Activated CD8-positive, alpha-beta memory T cell treated with anti-CD3 and anti-CD28 coated beads for 4 hours (primary cell): Measurements from ENCODE around the gene SPAG5.
A peak's percentile ranks its signal among the peaks of the same experiment; 100 is the strongest.
"Not testable (repeated sequence)": the region's sequence is repeated elsewhere in the genome, so short reads cannot be mapped to it uniquely, and the experiment has no call there.

Experiments used
- DNase-seq, 2 donors: peaks; one replicate each; pipeline ENCODE4 v3.0.0-alpha.2; 2020; ENCODE audit warnings: low read depth in 2 of 2

Gene SPAG5

DNA sequence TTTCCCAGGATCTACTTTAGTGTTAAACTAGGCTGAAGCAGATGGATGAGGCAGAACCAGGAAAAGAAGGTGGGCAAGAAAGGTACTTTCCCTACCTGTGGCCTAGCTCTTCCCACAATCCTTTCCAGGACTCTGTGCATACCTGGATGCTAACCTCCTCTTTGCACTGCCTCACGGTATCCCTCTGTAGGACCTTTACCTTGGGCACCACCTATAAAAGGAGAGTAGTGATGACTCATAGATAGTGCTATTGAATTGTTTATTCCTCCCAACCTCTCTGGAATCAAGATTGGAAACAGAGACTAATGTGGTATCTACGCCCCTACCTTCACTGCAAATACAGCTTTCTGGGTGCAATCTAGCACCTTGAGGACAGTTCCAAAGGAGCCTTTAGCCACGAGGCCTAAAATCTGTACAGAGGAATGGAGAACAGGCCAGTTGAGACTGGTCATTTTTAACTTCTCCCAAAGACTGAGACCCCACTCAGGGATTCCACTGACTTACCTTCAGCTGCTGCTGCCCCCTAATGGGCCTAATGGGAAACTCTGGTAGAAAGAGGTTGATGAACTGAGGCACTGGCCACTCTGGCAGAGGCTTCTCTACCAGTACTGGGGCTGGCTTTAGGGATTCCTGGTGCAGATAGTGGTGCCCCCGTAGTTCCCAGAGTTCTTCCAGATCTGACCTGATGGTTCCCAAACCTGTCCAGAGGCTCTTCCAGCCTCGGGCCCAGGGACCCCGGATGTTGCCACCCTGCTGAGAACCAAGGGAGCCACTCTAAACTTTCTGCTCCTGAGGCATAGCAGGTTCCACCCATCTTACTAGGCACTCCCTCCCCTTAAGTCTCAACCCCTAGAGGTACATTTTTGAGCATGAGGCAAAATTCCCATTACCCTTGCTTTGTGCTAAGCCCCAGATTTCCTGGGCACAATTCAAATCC lies 14.4 kb upstream of the SPAG5 start:
- DNase-seq = no peak

DNA sequence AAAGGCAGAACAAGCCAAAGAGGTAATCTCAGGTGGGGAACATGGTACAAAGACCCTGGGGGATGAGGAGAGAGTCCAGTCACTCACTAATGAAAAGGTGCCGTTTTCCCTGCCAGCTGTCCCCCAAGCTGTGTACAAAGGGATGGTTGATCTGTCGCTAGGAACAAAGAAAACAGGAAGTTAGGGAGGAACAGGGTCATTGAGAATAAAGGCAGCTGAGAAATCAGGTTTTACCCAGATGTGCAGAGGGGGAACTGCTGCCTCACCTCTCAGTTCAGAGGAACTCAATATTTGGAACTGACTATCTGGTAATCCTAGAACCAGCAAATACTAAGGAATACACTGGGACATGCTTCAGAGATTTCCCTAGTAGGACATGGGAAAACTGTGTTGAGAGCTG lies 13.7 kb upstream of the SPAG5 start:
- no peak for DNase-seq

DNA sequence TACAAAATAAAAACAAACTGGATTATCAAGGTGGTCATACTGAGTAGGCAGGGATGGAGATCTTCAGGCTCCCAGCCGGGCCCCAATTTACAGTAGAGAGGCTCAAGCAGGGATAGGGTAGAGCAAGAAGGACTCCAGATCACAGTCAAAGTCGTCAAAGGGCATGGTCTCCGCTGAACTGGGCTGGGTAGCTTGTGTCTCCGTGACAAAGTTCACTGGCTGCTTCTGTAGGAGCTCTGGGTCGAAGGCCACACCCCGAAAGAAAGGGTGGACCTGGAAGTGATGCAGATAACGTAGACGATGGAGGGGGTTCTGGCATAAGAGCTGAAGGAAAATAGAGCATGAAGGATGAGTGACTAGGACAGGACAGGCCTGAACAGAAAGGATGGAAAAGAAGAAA lies 11.6 kb upstream of the SPAG5 start:
- no peak for DNase-seq

DNA sequence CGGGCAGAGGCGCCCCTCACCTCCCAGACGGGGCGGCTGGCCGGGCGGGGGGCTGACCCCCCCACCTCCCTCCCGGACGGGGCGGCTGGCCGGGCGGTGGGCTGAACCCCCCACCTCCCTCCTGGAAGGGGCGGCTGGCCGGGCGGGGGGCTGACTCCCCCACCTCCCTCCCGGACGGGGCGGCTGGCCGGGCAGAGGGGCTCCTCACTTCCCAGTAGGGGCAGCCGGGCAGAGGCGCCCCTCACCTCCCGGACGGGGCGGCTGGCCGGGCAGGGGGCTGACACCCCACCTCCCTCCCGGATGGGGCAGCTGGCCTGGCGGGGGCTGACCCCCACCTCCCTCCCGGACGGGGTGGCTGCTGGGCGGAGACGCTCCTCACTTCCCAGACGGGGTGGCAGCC lies 5.2 kb upstream of the SPAG5 start:
- not testable (repeated sequence) for DNase-seq

DNA sequence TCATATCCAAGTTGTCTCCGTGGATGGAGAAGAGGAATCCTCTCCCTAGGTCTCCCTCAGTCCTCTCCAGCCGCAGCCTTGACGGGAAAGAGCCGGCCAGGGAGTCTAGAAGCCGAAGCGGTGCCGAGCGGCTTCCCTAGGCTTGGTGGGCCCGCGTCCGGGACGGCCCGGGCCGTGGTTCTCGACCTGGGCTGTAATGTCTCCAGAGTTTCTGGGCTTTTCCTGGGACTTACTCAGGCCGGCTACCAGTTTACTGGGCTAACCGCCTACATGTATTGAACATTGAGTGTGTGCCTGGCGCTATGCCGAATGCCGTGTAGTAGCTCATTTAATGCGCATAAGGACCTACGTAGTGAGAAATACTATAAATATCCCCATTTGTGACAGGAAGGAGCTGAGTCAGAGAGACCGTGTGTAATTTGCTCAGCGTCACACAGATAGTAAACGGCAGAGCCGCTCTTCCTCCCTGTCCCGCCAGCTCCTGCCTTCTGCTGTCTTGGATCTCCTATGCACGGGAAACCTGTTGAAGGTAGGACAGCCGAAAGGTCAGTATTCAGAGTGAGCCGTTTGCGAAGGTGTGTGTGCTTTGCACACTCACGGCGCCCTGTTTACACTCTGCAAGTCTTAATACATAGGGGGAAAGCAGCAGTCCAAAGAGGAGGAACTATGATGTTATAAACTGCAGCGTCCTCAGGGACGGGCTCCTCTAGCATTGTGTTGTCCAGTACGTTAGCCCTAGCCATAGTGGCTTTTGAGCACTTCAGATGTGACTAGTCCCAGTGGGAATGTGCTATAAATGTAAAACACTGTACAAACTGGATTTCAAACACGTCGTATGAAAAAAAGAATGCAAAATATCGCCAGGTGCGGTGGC lies 723 bp upstream of the SPAG5 start:
- peak; percentile 38 to 56 for DNase-seq

DNA sequence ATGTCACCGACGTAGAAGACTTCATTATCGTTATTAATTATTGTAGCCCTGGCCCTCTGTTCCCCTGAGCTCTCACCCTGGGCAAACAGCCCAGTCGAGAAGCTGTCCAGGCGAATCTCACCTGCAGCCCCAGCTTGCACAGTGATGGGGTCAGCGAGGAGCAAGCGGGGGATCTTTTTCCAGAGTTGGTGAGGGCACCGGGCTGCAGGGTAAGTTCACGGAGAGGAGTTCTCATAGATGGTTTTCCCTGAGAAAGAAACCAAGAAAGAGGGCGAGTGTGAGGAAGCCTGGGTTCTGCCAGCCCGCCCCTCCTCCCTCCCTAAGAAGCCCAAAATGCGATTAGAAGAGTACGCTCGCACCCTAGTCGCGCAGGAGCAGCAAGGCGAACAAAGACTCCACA lies 436 bp downstream of the SPAG5 start:
- no peak for DNase-seq

DNA sequence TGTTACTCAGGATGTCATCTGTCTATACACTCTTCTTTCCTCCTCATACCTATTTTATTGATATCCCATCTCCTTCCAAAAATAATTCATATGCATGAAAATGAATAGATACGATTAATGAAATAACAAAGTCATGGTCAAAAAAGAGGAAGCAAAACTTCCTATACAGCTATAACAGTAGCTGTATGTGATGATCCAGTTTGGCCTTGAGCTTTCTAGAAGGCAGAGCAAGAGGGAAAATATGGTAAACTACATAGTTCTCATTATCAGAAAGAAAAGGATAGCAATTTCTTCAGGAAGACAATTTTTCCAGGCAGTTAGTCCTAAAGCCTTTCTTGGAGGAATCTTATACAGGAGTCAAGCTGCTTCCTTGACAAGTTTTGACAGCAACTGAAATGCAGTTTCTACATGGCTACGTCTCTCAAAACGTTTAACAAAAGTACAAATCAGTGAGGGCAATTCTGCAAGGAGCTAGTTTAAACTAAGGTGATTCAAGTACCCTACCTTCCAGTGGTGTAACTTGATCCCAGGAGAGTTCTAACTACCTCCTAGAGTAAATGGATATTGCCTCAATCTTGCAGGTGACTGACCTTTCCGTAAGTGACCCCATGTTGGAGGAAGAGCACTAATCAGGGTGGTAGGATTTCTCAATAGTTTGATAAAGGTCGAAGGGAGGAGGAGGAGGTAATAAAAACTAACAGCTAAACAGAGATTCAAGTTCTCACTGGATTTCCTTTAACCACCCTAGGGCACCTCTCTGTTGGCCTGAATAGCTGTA lies 1.0 kb downstream of the SPAG5 start:
- DNase-seq = no peak

DNA sequence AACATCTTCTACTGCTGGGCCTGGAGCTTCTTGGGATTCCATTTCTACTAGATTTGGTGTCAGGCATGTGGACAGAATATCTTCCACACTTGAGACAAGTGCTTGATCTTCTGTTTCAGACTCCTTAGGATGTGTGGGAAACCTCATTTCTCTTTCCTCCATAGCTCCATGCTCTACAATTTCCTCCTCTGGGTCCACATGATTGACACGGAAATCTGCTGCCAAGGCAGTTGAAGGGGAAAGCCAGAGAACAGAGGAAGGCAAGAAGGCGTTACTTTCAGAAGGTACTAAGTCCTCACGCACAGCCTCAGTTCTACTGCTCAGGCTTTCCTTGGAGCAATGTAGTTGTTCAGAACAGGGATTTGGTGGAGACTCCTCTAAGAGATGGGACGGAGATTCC lies 6.6 kb downstream of the SPAG5 start:
- no peak for DNase-seq

DNA sequence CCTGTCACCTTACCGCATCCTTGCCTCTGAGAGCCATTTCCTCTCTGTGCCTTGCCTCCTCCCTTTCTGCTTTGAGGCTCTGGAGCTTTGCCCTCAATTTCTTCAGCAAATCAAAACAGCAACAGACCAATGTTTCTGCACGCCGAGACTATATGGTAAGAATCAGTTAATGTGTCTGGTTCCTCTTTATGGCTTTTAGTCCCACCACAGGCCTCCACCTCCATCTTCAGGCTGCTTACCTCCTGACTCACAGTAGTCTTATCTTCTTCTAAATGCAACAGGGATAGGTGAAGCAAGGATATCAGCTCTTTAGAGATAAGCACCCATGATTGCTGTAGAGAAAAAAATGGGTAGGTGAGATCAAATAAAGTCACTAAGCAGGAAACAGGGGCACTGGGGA lies 13.0 kb downstream of the SPAG5 start:
- DNase-seq = no peak

DNA sequence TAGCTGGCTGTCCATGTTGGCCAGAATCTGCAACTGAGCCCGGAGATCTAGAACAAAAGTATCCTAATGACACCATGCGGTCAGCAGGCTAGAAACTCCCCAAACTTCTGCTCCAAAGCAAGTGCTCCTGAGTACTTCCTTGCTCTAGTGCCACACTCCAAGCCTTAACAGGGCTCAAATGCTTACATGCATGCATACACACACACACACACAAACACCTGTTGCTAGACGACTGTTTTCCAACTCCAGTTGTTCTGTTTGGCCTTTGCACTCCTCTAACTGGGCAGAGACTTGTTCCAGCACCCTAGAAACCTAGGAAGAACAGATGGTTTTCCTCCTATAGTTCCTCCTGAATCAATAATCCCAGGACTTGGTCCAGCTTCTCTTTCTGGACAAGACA lies 14.4 kb downstream of the SPAG5 start:
- DNase-seq = no peak

DNA sequence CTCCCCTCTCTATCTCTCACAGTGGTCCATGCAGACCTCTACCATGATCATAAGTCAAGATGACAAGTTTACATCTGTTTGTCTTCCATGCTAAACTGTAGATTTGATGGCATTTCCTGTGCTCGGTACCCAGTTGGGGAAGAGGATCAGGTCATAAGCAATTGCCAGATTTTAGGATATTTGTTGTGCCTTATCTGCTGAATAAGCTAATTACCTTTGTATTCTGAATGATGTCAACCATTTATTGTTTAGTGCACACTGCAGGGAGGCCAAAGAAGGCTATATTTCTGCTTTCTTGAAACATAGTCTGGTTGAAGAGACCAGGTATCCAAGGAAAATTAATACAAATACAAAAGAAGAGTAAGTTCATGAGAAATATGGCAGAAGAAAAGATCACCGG lies 16.3 kb downstream of the SPAG5 start:
- DNase-seq = no peak

DNA sequence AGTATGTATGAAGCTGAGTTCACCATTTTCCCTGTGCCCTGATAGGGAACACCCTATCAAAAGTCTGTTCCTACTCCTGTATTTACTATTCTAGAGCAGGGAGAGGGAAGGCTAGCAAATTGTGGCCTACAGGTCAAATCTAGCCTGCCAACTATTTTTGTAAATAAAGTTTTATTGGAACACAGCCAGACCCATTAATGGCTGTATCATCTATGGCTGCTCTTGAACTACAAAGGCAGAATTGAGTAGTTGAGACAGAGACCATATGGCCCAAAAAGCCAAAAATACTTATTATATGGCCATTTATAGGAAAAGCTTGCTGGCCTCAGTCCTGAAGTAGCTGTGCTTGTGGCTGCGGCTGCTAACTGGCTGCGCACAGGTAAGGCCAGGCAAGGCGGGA lies 17.9 kb downstream of the SPAG5 start:
- DNase-seq = no peak

DNA sequence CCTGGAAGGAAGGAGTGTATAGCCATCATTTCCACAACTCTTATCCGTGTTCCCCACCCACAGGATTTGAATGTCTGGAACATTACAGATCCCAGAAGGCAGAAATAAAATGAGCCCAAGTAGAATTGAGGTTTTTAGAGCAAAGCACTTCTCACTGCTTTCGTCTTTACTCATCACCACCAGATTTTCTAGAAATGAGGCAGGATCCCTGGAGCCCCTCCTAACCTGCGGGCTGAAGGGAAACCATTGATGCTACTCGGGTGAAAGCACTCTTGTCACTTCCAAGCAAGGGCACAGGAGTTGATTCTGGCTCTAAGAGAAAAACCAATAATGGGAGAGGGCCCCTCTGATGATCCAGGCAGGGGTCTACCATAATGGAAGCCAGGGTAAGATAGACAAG lies 19.3 kb downstream of the SPAG5 start:
- DNase-seq = no peak

DNA sequence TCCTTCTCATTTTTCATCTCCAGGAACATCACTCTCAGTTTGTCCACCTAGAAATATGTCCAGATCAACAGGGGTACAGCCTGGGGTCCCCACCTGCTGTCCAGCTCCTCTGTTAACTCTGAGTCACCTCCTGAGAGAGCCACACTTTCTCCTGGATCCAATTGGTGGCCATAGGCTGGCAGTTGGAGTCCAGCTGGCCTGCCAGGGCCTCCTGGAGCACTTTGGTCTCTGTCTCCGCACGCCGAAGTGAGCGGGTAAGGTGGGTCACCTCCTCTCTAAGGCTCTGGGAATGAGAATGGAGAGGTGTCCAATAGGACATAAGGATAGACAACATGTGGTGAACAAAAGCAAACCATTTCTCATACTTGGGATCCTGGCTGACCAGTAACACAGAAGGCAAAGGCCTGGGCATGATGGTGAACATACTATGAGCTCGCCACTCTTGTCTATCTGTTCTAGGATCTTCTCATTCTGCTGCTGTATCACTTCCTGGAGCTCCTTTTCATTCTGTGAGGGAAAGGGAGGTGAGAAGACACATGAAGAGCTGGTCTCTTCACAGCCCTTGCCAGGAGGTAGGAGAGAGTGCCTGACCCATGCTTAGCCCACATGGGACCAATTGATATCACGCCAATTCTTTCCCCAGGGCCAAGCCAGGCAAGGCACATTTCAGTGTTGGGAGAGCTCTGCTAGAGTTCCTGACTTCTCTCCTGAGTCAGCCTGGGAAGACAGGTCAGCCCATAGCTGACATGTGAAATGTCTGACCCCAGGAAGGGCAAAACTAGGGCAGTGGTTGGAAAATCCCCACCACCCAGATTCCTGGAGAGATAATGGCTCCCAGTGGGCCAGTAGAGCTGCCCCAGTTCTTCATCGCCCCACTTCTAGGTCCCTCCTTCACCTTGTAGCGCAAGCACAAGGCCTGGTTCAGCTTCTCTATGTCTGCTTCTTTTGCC lies 20.3 kb downstream of the SPAG5 start:
- no peak for DNase-seq

DNA sequence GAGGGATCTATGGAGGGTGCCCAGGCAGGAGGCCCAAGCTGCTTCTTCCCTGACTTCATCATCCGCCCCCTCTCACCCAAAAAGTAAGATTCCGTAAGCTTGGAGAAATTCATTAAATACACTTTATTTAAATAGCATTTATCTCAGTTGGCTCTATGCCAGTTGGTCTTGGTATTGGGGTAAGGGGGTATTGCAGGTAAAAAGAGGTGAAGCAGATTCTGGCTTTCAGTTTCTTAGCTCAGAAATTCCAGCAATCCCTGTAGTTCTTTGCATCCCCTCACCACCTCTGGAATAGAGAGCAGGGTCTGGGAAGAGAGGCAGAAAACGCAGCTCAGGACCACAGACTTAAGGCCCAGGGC lies 21.4 kb downstream of the SPAG5 start:
- DNase-seq = no peak

DNA sequence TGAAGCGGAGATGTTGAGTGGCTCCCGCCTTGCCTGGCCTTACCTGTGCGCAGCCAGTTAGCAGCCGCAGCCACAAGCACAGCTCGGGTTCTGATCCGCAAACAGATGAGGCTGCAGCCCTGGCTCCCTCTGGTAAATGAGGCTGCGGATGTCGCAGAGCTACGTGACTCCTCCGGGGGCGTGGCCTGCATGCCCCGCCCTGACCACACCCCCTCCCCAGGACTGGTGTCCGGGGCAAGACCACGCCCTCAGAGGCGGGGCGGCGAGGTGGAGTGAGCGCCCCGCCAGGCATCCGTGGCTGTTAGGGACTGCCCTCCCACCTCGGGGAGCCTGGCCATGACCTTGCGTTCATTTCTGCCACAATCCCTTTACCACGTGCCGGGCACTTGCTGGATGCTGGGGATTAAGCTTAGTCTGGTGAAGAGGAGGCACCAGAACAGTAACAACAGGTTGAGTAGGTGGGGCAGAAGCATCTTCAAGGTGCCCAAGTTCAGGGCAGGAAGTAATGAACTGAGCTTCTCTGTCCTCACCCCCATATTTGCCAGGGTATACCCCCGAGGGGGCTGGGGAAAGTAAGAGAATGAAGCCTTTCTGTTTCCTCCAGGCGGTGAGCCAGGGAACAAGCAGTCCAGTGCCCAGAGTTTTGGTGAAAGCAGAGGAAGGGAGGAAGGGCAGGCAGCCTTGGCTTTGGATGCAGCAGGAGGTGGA lies 21.9 kb downstream of the SPAG5 start, which contains the start of gene ALDOC:
ALDOC (minus strand) TSS at position 138 of the 708 bp plus-strand sequence. CDS start 1,363 bp downstream, outside the sequence.
- peak; percentile 93 to 96 for DNase-seq

DNA sequence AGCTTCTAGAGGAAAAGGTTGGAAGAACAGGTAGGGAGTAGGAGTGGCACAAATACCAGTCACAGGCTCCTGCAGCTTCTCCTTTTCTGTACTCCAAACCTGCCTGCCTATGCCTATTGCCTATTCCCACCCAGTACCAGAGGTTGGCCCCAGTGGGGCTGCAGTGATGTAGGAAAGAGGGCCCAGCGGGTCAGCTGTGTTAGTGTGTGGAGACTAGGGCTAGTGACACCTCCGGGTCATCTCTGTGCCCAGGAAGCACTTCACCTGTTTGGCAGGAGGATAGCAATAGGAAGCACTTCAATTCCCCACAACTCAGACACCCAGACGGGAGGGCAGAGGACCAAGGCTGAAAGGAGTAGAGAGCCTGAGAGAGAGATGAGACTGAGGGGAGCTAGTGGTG lies 22.8 kb downstream of the SPAG5 start:
- DNase-seq = not testable (repeated sequence)

DNA sequence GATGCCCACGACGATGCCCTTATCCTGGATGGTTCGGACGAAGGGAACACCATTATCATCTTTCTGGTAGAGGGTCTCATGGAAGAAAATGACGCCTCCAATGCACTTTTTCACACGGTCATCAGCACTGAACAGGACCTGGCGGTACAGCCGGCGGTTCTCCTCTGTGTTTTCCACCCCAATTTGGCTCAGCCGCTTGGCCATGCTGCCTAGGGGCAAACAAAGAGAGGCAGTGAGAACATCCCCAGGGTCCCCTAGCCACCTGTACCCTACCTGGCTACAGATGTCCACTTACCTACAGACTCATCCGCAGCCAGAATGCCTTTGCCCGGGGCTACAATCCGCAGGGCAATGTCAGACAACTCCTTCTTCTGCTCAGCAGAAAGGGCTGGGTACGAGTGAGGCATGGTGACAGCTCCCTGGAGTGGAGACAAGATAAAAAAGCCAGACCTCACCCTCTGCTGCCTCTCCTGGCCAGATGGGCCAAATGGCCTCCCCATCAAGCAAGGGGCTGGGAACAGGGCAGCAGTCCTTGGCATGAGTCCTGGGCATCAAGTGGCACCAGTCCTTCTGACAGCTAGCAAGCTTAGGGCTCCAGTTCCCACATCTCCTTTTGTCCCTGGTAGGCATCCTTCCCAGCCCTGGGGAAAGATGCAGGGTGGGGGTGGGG lies 23.6 kb downstream of the SPAG5 start:
- DNase-seq = no peak

DNA sequence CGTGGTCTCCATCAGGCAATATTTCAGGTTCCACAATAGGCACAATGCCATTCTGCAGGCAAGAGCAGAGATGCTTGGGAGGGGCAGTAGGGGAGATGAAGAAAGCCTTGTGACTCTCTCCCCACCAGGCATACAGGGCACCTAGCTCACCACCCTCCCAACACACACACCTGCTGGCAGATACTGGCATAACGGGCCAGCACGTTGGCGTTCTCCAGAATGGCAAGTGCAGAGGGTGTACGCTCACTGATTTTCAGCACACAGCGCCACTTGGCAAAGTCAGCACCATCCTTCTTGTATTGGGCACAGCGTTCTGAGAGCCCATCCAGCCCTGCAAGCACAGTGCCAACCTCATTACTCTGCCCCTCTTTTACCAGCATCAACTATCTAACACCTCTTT lies 24.3 kb downstream of the SPAG5 start:
- no peak for DNase-seq
